SK-N-SH treated with all-trans-retinoic acid at 6 μM for 48 hours (cell line): ENCODE measurements around the gene PCDHGB2.

Source experiments
- CSDC2 ChIP-seq: fragments of 250-450 bp; sonication (Bioruptor Pico); IDR thresholded peaks from 2 replicates; pipeline ENCODE4 v1.5.0; 2020; ENCODE audit warnings: mild to moderate bottlenecking, moderate library complexity
- CSRNP3 ChIP-seq: fragments of 250-450 bp; sonication (Bioruptor Pico); IDR thresholded peaks from 2 replicates; pipeline ENCODE4 v1.5.1; 2021; ENCODE audit warnings: mild to moderate bottlenecking, moderate library complexity
- PATZ1 ChIP-seq: fragments of 250-450 bp; sonication (Bioruptor Pico); IDR thresholded peaks from 2 replicates; pipeline ENCODE4 v1.8.0; 2020; ENCODE audit warnings: mild to moderate bottlenecking, moderate library complexity, borderline replicate concordance
- RARB ChIP-seq: fragments of 250-450 bp; sonication (Bioruptor Pico); IDR thresholded peaks from 2 replicates; pipeline ENCODE4 v1.8.0; 2021; ENCODE audit warnings: mild to moderate bottlenecking, moderate library complexity
- TCF4 ChIP-seq: fragments of 250-450 bp; sonication (Bioruptor Pico); IDR thresholded peaks from 2 replicates; pipeline ENCODE4 v1.8.0; 2021; ENCODE audit warnings: mild to moderate bottlenecking, moderate library complexity, borderline replicate concordance
- ZFP30 ChIP-seq: fragments of 450-650 bp; formaldehyde crosslinking; IDR thresholded peaks from 2 replicates; pipeline ENCODE4 v1.5.0; 2022; ENCODE audit warnings: mild to moderate bottlenecking, moderate library complexity
- ZNF565 ChIP-seq: fragments of 450-650 bp; formaldehyde crosslinking; conservative IDR thresholded peaks from 2 replicates; pipeline ENCODE4 v1.5.0; 2020; ENCODE audit warnings: low read depth, mild to moderate bottlenecking, moderate library complexity
- TF ChIP-seq, protein P1 (sequence below): fragments of 250-450 bp; sonication (Bioruptor Pico); IDR thresholded peaks from 2 replicates; pipeline ENCODE4 v1.8.0; 2021; ENCODE audit warnings: low read depth, mild to moderate bottlenecking, moderate library complexity, borderline replicate concordance
- TF ChIP-seq, protein P2 (sequence below): fragments of 250-450 bp; sonication (Bioruptor Pico); IDR thresholded peaks from 2 replicates; pipeline ENCODE4 v1.5.1; 2020; ENCODE audit warnings: low read depth, mild to moderate bottlenecking, moderate library complexity

DNA sequence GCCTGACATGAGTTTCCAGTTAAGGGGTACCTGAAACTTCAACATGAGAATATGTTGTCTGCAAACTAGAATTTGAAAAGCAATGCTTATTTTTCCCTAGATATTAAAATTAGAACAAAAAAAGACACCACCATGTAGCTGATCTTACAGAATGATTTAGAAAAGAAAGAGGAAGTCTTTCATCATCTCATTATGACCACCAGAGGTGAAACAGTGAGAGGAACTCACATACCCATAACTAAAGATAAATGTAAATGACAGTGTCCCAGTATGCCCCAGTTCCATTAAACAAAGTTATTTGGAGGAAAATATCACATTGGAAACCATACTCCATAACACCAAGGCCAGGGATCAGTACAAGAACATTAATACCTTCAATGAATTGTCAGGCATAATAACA, 46.1 kb upstream of the PCDHGB2 start:
- TF ChIP-seq, protein P1, sequence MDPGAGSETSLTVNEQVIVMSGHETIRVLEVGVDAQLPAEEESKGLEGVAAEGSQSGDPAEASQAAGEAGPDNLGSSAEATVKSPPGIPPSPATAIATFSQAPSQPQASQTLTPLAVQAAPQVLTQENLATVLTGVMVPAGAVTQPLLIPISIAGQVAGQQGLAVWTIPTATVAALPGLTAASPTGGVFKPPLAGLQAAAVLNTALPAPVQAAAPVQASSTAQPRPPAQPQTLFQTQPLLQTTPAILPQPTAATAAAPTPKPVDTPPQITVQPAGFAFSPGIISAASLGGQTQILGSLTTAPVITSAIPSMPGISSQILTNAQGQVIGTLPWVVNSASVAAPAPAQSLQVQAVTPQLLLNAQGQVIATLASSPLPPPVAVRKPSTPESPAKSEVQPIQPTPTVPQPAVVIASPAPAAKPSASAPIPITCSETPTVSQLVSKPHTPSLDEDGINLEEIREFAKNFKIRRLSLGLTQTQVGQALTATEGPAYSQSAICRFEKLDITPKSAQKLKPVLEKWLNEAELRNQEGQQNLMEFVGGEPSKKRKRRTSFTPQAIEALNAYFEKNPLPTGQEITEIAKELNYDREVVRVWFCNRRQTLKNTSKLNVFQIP (CRISPR knock-in tag) = no peak
- TF ChIP-seq RARB (no peak), CSRNP3 (CRISPR knock-in tag) (no peak), PATZ1 (CRISPR knock-in tag) (no peak), ZNF565 (no peak), ZFP30 (no peak), TCF4 (CRISPR knock-in tag) (no peak), CSDC2 (CRISPR knock-in tag) (no peak)
- TF ChIP-seq, protein P2, sequence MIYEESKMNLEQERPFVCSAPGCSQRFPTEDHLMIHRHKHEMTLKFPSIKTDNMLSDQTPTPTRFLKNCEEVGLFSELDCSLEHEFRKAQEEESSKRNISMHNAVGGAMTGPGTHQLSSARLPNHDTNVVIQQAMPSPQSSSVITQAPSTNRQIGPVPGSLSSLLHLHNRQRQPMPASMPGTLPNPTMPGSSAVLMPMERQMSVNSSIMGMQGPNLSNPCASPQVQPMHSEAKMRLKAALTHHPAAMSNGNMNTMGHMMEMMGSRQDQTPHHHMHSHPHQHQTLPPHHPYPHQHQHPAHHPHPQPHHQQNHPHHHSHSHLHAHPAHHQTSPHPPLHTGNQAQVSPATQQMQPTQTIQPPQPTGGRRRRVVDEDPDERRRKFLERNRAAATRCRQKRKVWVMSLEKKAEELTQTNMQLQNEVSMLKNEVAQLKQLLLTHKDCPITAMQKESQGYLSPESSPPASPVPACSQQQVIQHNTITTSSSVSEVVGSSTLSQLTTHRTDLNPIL = no peak
